ENCODE measurements around the gene ZNHIT3.

DNA sequence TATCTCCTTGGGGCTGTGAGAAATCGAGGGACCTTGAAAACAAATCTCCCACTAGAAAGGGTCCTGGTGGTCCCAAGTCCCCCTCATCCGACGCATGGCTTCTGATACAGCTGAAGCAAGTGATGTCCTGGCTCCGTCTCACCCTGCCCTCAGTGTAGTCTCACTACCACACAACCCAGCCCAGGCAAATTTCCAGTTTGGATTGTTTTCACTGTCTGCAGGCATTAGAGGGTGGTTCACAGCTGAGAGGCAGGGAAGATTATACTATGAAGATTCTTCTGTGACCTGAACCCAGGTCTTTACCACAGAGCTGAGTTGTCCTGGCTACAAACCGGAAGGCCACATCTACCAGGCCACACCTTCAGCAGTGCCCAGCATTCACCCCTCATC lies 17.7 kb downstream of the ZNHIT3 start:
- TF ChIP-seq BHLHE40 (IDR thresholded peaks at IDR 0.05; ENCODE audit: borderline replicate concordance) (no peak), SP1 (IDR thresholded peaks at IDR 0.05) (no peak), PKNOX1 (IDR thresholded peaks at IDR 0.05) (no peak), SUZ12 (IDR thresholded peaks at IDR 0.05) (no peak), FOXM1 (IDR thresholded peaks at IDR 0.05; ENCODE audit: borderline replicate concordance) (no peak), FOXK2 (IDR thresholded peaks at IDR 0.05) (no peak)
